HEK293 (cell line): ENCODE results near the gene LY6G5B.

Experiments
- CTCF ChIA-PET: fragments of 350-600 bp; formaldehyde crosslinking; extraction: SDS; loops from one replicate; lab custom pipeline; 2021; ENCODE audit warnings: antibody characterized with exemption; lab: Yijun Ruan, JAX
- POLR2A ChIA-PET: fragments of 300-600 bp; formaldehyde crosslinking; extraction: SDS; loops from one replicate; lab custom pipeline; 2020; ENCODE audit warnings: antibody characterized with exemption, inconsistent platforms; lab: Yijun Ruan, JAX
- H3K27ac ChIP-seq: fragments of 200-500 bp; sonication (Bioruptor generic); 2 replicates; pipeline ENCODE4 v1.5.1; 2014; ENCODE audit warnings: low read depth, low read length, control low read depth, inconsistent platforms; ENCODE audit errors: extremely low read depth
- H3K36me3 ChIP-seq, 2 experiments: fragments of 200-500 bp in 1 of 2; sonication (Bioruptor generic) in 1 of 2; 1 replicate in 1 of 2; 2 replicates in 1 of 2; pipeline ENCODE4 v1.5.1; 2014 to 2017; ENCODE audit warnings: inconsistent platforms in 2 of 2, low read length in 2 of 2; ENCODE audit not compliant: control insufficient read depth in 2 of 2, insufficient read depth in 1 of 2
- H3K4me1 ChIP-seq: fragments of 200-500 bp; sonication (Bioruptor generic); 2 replicates; pipeline ENCODE4 v1.5.1; 2014; ENCODE audit warnings: mild to moderate bottlenecking, low read length, inconsistent platforms; ENCODE audit not compliant: control insufficient read depth, insufficient read depth
- H3K4me3 ChIP-seq: 2 replicates; pipeline ENCODE4 v1.5.1; 2011; ENCODE audit warnings: low read depth, mild to moderate bottlenecking, control low read depth, low read length, moderate library complexity
- H3K9me3 ChIP-seq: fragments of 200-500 bp; sonication (Bioruptor generic); 2 replicates; pipeline ENCODE4 v1.5.1; 2014; ENCODE audit warnings: low read depth, low read length, inconsistent platforms; ENCODE audit not compliant: control insufficient read depth, insufficient read depth
- EGR2 ChIP-seq: fragments of 450-650 bp; formaldehyde crosslinking; IDR thresholded peaks from 2 replicates; pipeline ENCODE4 v1.5.1; 2016; ENCODE audit warnings: low read depth, missing biosample characterization, missing genetic modification characterization
- GLIS2 ChIP-seq: fragments of 450-650 bp; formaldehyde crosslinking; IDR thresholded peaks from 2 replicates; pipeline ENCODE4 v1.5.1; 2016; ENCODE audit warnings: missing biosample characterization, missing genetic modification characterization
- IKZF3 ChIP-seq: fragments of 450-650 bp; IDR thresholded peaks from 2 replicates; pipeline ENCODE4 v1.5.0; 2018; ENCODE audit warnings: missing biosample characterization, mild to moderate bottlenecking, missing genetic modification characterization, moderate library complexity
- KLF1 ChIP-seq: fragments of 450-650 bp; formaldehyde crosslinking; IDR thresholded peaks from 2 replicates; pipeline ENCODE4 v1.5.1; 2016; ENCODE audit warnings: missing biosample characterization, missing genetic modification characterization
- KLF10 ChIP-seq: fragments of 450-650 bp; IDR thresholded peaks from 2 replicates; pipeline ENCODE4 v1.5.1; 2018; ENCODE audit warnings: missing biosample characterization, mild to moderate bottlenecking, missing genetic modification characterization
- KLF16 ChIP-seq: fragments of 450-650 bp; formaldehyde crosslinking; IDR thresholded peaks from 2 replicates; pipeline ENCODE4 v1.5.1; 2017; ENCODE audit warnings: missing biosample characterization, missing genetic modification characterization
- KLF17 ChIP-seq: fragments of 450-650 bp; formaldehyde crosslinking; IDR thresholded peaks from 2 replicates; pipeline ENCODE4 v1.5.1; 2016; ENCODE audit warnings: missing biosample characterization, missing genetic modification characterization
- PATZ1 ChIP-seq: fragments of 450-650 bp; formaldehyde crosslinking; IDR thresholded peaks from 2 replicates; pipeline ENCODE4 v1.5.1; 2016; ENCODE audit warnings: missing biosample characterization, missing genetic modification characterization
- PRDM1 ChIP-seq: fragments of 450-650 bp; formaldehyde crosslinking; IDR thresholded peaks from 2 replicates; pipeline ENCODE4; 2016; ENCODE audit warnings: missing biosample characterization, missing genetic modification characterization
- SP2 ChIP-seq: fragments of 450-650 bp; formaldehyde crosslinking; IDR thresholded peaks from 2 replicates; pipeline ENCODE4 v1.5.1; 2016; ENCODE audit warnings: missing biosample characterization, missing genetic modification characterization
- SP3 ChIP-seq: fragments of 450-650 bp; formaldehyde crosslinking; IDR thresholded peaks from 2 replicates; pipeline ENCODE4 v1.5.1; 2016; ENCODE audit warnings: missing biosample characterization, missing genetic modification characterization
- SP7 ChIP-seq: fragments of 450-650 bp; formaldehyde crosslinking; IDR thresholded peaks from 2 replicates; pipeline ENCODE4 v1.5.1; 2016; ENCODE audit warnings: missing biosample characterization, missing genetic modification characterization
- TSHZ1 ChIP-seq: fragments of 450-650 bp; formaldehyde crosslinking; IDR thresholded peaks from 2 replicates; pipeline ENCODE4 v1.5.1; 2016; ENCODE audit warnings: missing biosample characterization, missing genetic modification characterization, borderline replicate concordance
- WT1 ChIP-seq: fragments of 450-650 bp; formaldehyde crosslinking; IDR thresholded peaks from 2 replicates; pipeline ENCODE4 v1.5.1; 2016; ENCODE audit warnings: missing biosample characterization, missing genetic modification characterization
- ZBTB26 ChIP-seq: fragments of 450-650 bp; formaldehyde crosslinking; optimal IDR thresholded peaks from 2 replicates; pipeline ENCODE3; 2016; ENCODE audit warnings: missing biosample characterization, mild to moderate bottlenecking, missing genetic modification characterization
- ZBTB7A ChIP-seq: fragments of 450-650 bp; formaldehyde crosslinking; IDR thresholded peaks from 2 replicates; pipeline ENCODE4 v1.5.1; 2016; ENCODE audit warnings: low read depth, missing biosample characterization, missing genetic modification characterization
- ZFHX2 ChIP-seq: fragments of 450-650 bp; formaldehyde crosslinking; conservative IDR thresholded peaks from 2 replicates; pipeline ENCODE4 v1.5.1; 2016; ENCODE audit warnings: missing biosample characterization, missing genetic modification characterization
- ZNF174 ChIP-seq: fragments of 450-650 bp; formaldehyde crosslinking; IDR thresholded peaks from 2 replicates; pipeline ENCODE4 v1.5.0; 2017; ENCODE audit warnings: missing biosample characterization, mild to moderate bottlenecking, missing genetic modification characterization
- ZNF2 ChIP-seq: fragments of 450-650 bp; formaldehyde crosslinking; IDR thresholded peaks from 2 replicates; pipeline ENCODE4 v1.5.1; 2016; ENCODE audit warnings: missing biosample characterization, missing genetic modification characterization
- ZNF24 ChIP-seq: fragments of 450-650 bp; formaldehyde crosslinking; IDR thresholded peaks from 2 replicates; pipeline ENCODE4 v1.5.1; 2016; ENCODE audit warnings: missing biosample characterization, missing genetic modification characterization
- ZNF335 ChIP-seq: fragments of 450-650 bp; formaldehyde crosslinking; conservative IDR thresholded peaks from 2 replicates; pipeline ENCODE4 v1.5.1; 2016; ENCODE audit warnings: missing biosample characterization, missing genetic modification characterization
- ZNF610 ChIP-seq: fragments of 450-650 bp; formaldehyde crosslinking; IDR thresholded peaks from 2 replicates; pipeline ENCODE4 v1.5.1; 2016; ENCODE audit warnings: missing biosample characterization, missing genetic modification characterization, borderline replicate concordance
- ZNF629 ChIP-seq: fragments of 450-650 bp; formaldehyde crosslinking; IDR thresholded peaks from 2 replicates; pipeline ENCODE4 v1.5.1; 2017; ENCODE audit warnings: missing biosample characterization, missing genetic modification characterization
- ZNF704 ChIP-seq: fragments of 450-650 bp; formaldehyde crosslinking; IDR thresholded peaks from 2 replicates; pipeline ENCODE4 v1.5.1; 2016; ENCODE audit warnings: missing biosample characterization, missing genetic modification characterization
- ZNF843 ChIP-seq: fragments of 450-650 bp; formaldehyde crosslinking; IDR thresholded peaks from 2 replicates; pipeline ENCODE4 v1.5.1; 2016; ENCODE audit warnings: missing biosample characterization, missing genetic modification characterization
- ZXDB ChIP-seq: fragments of 450-650 bp; formaldehyde crosslinking; IDR thresholded peaks from 2 replicates; pipeline ENCODE4 v1.5.1; 2016; ENCODE audit warnings: missing biosample characterization, missing genetic modification characterization

Gene LY6G5B

GRCh38 chr6:31690231-31691077 is 20.7 kb downstream of the LY6G5B start:
- TF ChIP-seq ZXDB (tag by site-specific recombination), result no peak
- TF ChIP-seq ZNF629 (tag by site-specific recombination), result no peak
- TF ChIP-seq EGR2 (tag by site-specific recombination), result peak; percentile 89
- 0 out of 2 replicates have a peak, but pooled peaks have one; percentile 27 for TF ChIP-seq IKZF3 (tag by site-specific recombination)
- no peak for TF ChIP-seq ZNF610 (tag by site-specific recombination)
- TF ChIP-seq SP7 (tag by site-specific recombination), result peak; percentile 73
- TF ChIP-seq KLF16 (tag by site-specific recombination), result 0 out of 2 replicates have a peak, but pooled peaks have one; percentile 51
- 0 out of 2 replicates have a peak, but pooled peaks have one; percentile 39 for TF ChIP-seq PATZ1
- TF ChIP-seq ZFHX2 (tag by site-specific recombination), result peak; percentile 90
- TF ChIP-seq KLF17, result peak; percentile 87
- peak; percentile 41; the same call in 1 of the 2 replicates for TF ChIP-seq GLIS2 (tag by site-specific recombination)
- TF ChIP-seq SP2 (tag by site-specific recombination), result peak; percentile 25; the same call in 1 of the 2 replicates
- TF ChIP-seq KLF1 (tag by site-specific recombination), result peak; percentile 93
- no peak for TF ChIP-seq ZNF704 (tag by site-specific recombination)
- peak; percentile 89 for TF ChIP-seq WT1 (tag by site-specific recombination)
- TF ChIP-seq PRDM1 (tag by site-specific recombination), result peak; percentile 83
- peak; percentile 18; the same call in 1 of the 2 replicates for TF ChIP-seq SP3
- no peak overlapping the region for H3K27ac ChIP-seq
- no peak overlapping the region for H3K4me3 ChIP-seq
- no peaks in the 10 kb centered on the region for H3K9me3 ChIP-seq
- no peaks in the 10 kb centered on the region for H3K4me1 ChIP-seq
- ChIA-PET POLR2A (interaction anchor here (0.6 to 1.4 kb wide), 7 partner anchors 8 to 172 kb away, joined by 3 to 9 read pairs (median 4); partner anchors contain the start of genes ABHD16A, CSNK2B, HSPA1A and HSPA1B), CTCF (interaction anchor here (0.5 to 4.6 kb wide), 23 partner anchors 8 to 276 kb away, joined by 3 to 24 read pairs (median 4); partner anchors contain the start of genes ABHD16A, C6orf47, DDAH2 and LY6G5B)
- peaks cover 0 to 78% of the 10 kb centered on the region in 2 experiments; a peak in 2 of 3 replicates for H3K36me3 ChIP-seq

- ChIA-PET CTCF (interaction anchor here (0.6 to 4.6 kb wide), 11 partner anchors 9 to 250 kb away, joined by 3 to 24 read pairs (median 4); partner anchors contain the start of genes ABHD16A, LY6G5B, LY6G5C and MPIG6B), POLR2A (interaction anchor here (0.6 to 2.4 kb wide), 5 partner anchors 12 to 1473 kb away, joined by 3 to 9 read pairs (median 4); partner anchors contain the start of genes ABHD16A, HSPA1A, HSPA1B and HSPA1L)
- H3K27ac ChIP-seq, result no peak overlapping the region
- peaks cover 0 to 77% of the 10 kb centered on the region in 2 experiments; a peak in 2 of 3 replicates for H3K36me3 ChIP-seq
- H3K9me3 ChIP-seq, result no peaks in the 10 kb centered on the region
- H3K4me1 ChIP-seq, result no peaks in the 10 kb centered on the region
- no peak overlapping the region for H3K4me3 ChIP-seq
- TF ChIP-seq ZNF335 (no peak), ZNF24 (tag by site-specific recombination) (no peak), ZBTB7A (no peak), ZNF2 (tag by site-specific recombination) (no peak), TSHZ1 (tag by site-specific recombination) (no peak), ZBTB26 (no peak), ZNF843 (no peak), ZNF174 (tag by site-specific recombination) (no peak), KLF10 (tag by site-specific recombination) (no peak)
Observed at GRCh38 chr6:31691078-31691463, 21.3 kb downstream of the LY6G5B start.
